Coronary artery (tissue), 2 donors: ENCODE results near the gene KLHL2.
A peak's percentile ranks its signal among the peaks of the same experiment; 100 is the strongest.

ENCODE experiments used
- DNase-seq: peaks from one replicate; pipeline ENCODE4 v3.0.0-alpha.2; 2017; ENCODE audit warnings: low spot score
- H3K27ac ChIP-seq, 2 donors: fragments of 200-600 bp; sonication (generic); one replicate each; pipeline ENCODE4 v1.5.1; 2016 to 2019
- H3K4me3 ChIP-seq: fragments of 200-600 bp; sonication (generic); 2 replicates; pipeline ENCODE4 v1.5.1; 2016; ENCODE audit warnings: mild to moderate bottlenecking, moderate library complexity
- TF ChIP-seq, protein P1 (sequence below): fragments of 200-600 bp; sonication (generic); IDR thresholded peaks from one replicate; pipeline ENCODE4 v1.5.1; 2019; ENCODE audit warnings: antibody characterized with exemption

The KLHL2 gene

DNA sequence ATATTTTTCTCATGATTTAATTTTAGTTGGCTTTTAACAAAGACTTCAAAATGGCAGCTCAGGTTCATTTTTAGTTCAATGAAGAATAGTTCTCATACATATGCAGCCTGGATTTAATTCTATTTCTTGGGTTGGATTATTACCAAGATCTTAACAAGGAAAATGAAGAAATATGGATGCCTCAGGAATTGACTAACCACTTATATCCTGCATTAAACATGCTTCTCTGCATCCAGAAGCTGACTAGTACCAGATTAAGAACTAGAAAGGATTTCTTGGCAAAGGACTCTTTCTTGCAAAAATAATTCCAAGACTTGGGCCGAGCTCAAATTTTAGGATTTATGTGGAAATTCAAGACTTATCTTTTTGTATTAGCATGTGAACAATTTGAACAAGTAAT, 5.6 kb upstream of the KLHL2 start:
- TF ChIP-seq, protein P1, sequence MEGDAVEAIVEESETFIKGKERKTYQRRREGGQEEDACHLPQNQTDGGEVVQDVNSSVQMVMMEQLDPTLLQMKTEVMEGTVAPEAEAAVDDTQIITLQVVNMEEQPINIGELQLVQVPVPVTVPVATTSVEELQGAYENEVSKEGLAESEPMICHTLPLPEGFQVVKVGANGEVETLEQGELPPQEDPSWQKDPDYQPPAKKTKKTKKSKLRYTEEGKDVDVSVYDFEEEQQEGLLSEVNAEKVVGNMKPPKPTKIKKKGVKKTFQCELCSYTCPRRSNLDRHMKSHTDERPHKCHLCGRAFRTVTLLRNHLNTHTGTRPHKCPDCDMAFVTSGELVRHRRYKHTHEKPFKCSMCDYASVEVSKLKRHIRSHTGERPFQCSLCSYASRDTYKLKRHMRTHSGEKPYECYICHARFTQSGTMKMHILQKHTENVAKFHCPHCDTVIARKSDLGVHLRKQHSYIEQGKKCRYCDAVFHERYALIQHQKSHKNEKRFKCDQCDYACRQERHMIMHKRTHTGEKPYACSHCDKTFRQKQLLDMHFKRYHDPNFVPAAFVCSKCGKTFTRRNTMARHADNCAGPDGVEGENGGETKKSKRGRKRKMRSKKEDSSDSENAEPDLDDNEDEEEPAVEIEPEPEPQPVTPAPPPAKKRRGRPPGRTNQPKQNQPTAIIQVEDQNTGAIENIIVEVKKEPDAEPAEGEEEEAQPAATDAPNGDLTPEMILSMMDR = no peak
- H3K27ac ChIP-seq = no peak overlapping the region
- no peak overlapping the region for H3K4me3 ChIP-seq
- no peak for DNase-seq

DNA sequence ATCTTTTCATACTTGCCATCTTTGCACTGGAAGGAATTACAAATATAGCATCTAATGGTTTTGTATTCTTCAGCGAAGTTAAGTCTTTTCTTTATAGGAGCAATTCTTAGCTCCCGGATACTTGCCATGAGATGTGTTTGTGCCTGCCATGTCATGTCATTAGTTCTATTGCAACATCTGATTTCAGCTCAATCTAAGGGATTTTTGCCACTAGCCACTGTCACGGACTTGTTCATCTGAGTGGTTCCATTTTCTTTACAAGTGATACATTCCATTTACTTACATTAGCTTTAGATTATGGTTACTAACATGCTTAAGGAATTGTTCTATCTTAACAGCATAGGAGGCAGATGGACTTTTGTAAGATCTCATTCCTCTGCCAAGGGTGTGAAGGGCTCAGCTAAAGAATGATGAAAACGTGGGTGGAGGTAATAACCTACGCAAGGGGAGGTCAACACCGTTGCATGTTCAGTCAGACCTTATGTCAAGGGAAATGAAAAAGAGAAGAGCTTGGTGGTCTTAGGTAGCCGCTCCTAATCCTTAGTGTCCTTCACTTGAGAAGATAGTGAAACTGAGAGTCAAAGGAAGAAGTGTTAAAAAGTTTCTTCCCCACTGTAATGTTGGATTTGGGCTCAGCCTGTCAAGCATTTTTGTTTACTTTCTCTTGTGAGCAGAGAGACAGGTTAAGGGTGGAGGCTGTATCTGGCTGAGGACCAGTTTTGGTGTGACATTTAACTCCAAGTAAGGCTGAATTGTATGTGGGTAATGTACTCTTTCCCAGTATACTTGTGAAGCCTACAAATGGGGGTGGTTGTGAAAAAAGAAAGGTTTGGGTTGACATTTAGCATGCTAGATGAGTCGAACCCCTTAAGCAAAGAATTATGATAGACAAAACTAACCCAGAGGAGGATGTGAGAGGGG, 3.6 kb upstream of the KLHL2 start:
- no peak overlapping the region for H3K4me3 ChIP-seq
- no peak for DNase-seq
- TF ChIP-seq, protein P1 = no peak
- no peak overlapping the region for H3K27ac ChIP-seq

DNA sequence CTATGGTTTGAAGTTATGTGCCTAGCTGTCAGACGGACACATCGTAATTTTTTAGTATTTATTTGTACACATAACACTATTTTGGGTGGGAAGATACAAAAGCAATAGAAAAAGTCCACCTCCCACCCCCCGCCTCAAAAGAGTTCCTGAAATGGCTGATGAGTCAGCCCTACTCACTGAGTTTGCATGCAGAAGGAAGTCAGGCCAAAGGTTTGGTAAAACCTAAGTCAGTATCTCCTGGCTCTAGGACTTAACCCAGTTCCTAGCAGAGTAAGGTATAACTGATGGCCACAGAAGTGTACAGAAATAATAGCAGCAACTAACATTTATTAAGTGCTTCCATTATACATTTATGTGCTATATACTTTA, 2.9 kb upstream of the KLHL2 start:
- DNase-seq = no peak
- Histone ChIP-seq H3K27ac (no peak overlapping the region), H3K4me3 (no peak overlapping the region)
- TF ChIP-seq, protein P1 = no peak

DNA sequence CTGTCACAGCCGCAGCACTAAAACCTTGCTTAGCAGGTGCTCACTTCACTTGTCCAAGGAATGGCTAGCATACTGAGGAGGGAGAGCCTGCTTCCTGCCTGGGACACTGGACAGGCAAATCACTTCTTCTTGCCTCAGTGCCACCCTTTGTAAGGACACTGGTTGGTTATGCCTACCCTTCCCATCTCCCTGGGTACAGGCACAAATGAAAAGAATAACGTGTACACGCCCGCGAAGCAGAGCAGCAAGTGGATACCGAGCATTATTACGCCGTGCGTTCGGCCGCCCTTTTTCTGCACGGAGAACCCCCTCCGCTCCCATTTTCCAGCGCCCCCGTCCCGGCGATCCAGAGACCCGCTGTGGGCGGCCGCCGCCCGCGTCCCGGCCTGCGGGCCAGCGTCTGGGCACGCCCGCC, 338 bp upstream of the KLHL2 start:
- TF ChIP-seq, protein P1 = no peak
- Histone ChIP-seq H3K4me3 (peak overlapping the region; percentile 98), H3K27ac (peak overlapping the region; percentile 41 to 96)
- no peak for DNase-seq

DNA sequence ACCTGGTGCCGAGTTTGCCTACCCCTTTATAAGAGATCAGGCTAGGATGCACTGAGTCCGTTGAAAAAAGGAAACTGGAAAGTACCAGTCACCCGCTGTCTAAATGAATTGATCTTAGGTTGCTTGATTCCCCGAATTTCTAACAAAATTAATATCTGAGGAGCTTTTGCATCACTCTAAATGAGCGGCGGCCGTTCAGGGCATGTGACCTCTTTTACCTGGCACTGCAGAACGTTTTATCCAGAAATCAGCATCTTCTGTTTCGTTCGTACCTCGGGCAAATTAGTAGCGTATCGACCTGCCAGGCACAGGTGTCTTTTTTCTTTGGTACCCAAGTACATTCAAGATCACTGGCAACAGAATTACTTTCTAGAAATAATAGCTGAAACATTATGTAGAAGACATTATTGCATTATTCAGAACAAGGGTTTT, 876 bp downstream of the KLHL2 start:
- Histone ChIP-seq H3K4me3 (peak overlapping the region; percentile 98), H3K27ac (peak overlapping the region; percentile 78 to 96)
- no peak for DNase-seq
- TF ChIP-seq, protein P1 = no peak

DNA sequence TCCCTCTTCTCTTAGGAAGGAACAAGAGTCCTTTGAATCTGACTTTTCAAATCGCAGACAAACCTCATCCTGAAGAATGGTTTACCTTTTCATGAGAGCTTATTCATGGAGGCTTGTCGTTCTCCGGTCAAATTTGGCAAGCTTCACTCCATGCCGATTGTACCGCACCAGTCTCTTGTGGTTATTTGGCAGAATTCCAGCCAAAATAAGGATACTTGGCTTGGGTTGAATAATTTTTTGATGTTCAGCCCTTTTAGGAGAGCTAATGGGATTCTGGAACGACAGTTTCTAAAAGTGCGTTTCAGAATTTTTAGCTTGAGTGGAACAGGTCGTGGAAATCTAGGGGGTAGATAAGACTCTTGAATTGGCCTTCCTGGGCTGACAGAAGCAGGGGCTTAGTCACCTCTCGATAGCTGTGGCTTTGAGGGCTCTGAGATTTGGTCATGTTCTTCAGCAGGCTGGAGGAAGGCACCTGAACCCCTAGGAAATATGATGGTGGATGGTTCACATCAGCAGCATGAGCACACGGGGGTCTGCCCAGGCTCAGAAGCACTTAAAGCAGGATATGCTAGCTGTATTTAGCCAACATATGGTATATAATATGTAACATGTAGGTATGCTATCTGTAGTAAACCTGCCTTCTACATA, 1.5 kb downstream of the KLHL2 start:
- DNase-seq = no peak
- TF ChIP-seq, protein P1 = no peak
- Histone ChIP-seq H3K4me3 (peak overlapping the region; percentile 98), H3K27ac (no peak overlapping the region)
